WTC11 (cell line): ENCODE data around the gene SLC8A2. TPM values are rescaled to one million over a fixed set of nuclear protein-coding genes. Genes with fewer than 3 reads are reported as not detected.

Experiments
- ATAC-seq: fragments of 200-7000 bp; cut with Tn5 transposase; 2 replicates; pipeline ENCODE4 v1.10.0; 2021; ENCODE audit warnings: mild to moderate bottlenecking, moderate library complexity
- CTCF ChIA-PET: fragments of 300-600 bp; sonication (Branson Sonifier 250); formaldehyde crosslinking; loops from one replicate; lab custom pipeline; 2021; ENCODE audit warnings: antibody characterized with exemption; lab: Charles Lee
- POLR2A ChIA-PET: fragments of 350-600 bp; sonication (Branson Sonifier 250); formaldehyde crosslinking; loops from one replicate; lab custom pipeline; 2021; ENCODE audit warnings: antibody characterized with exemption; lab: Charles Lee
- DNase-seq: peaks from one replicate; pipeline ENCODE4 v3.0.0; 2021; ENCODE audit warnings: low spot score
- H3K27ac Mint-ChIP-seq: 2 replicates; pipeline ENCODE4 v1.8.0; 2021; ENCODE audit warnings: mixed read lengths
- H3K27me3 Mint-ChIP-seq: 2 replicates; pipeline ENCODE4 v1.8.0; 2021; ENCODE audit warnings: low read depth, mild to moderate bottlenecking, moderate library complexity, mixed read lengths
- H3K36me3 Mint-ChIP-seq: 2 replicates; pipeline ENCODE4 v1.8.0; 2021; ENCODE audit warnings: mixed read lengths
- H3K4me1 Mint-ChIP-seq: 2 replicates; pipeline ENCODE4 v1.8.0; 2022; ENCODE audit warnings: mixed read lengths
- H3K4me3 Mint-ChIP-seq: 2 replicates; pipeline ENCODE4 v1.8.0; 2021; ENCODE audit warnings: mild to moderate bottlenecking, moderate library complexity, mixed read lengths
- H3K9me3 Mint-ChIP-seq: 2 replicates; pipeline ENCODE4 v1.8.0; 2021; ENCODE audit warnings: mixed read lengths
- ARID4B ChIP-seq: sonication (generic); formaldehyde crosslinking; IDR thresholded peaks from 2 replicates; pipeline ENCODE4 v1.8.0; 2023; ENCODE audit warnings: missing genetic modification reagents, mild to moderate bottlenecking, borderline replicate concordance
- ATF1 ChIP-seq: sonication (generic); formaldehyde crosslinking; IDR thresholded peaks from 2 replicates; pipeline ENCODE4 v1.8.1; 2023; ENCODE audit warnings: mild to moderate bottlenecking, moderate library complexity, missing genetic modification reagents
- CDX4 ChIP-seq: fragments of 250-450 bp; sonication (Bioruptor Pico); IDR thresholded peaks from 2 replicates; pipeline ENCODE4 v1.9.0; 2021; ENCODE audit warnings: moderate library complexity, mild to moderate bottlenecking, inconsistent platforms, borderline replicate concordance
- CTCF ChIP-seq: fragments of 200-600 bp; IDR thresholded peaks from 2 replicates; pipeline ENCODE4 v1.8.0; 2022; ENCODE audit warnings: antibody characterized with exemption
- E2F4 ChIP-seq: sonication (generic); formaldehyde crosslinking; IDR thresholded peaks from 2 replicates; pipeline ENCODE4 v1.8.1; 2022; ENCODE audit warnings: low read depth, mild to moderate bottlenecking, moderate library complexity, missing genetic modification reagents, borderline replicate concordance
- ERG ChIP-seq: fragments of 250-450 bp; sonication (Bioruptor Pico); IDR thresholded peaks from 2 replicates; pipeline ENCODE4 v1.8.0; 2021; ENCODE audit warnings: mild to moderate bottlenecking
- HMGXB4 ChIP-seq: sonication (generic); formaldehyde crosslinking; IDR thresholded peaks from 2 replicates; pipeline ENCODE4 v1.8.1; 2023; ENCODE audit warnings: mild to moderate bottlenecking, moderate library complexity, missing genetic modification reagents
- MAX ChIP-seq: sonication (generic); formaldehyde crosslinking; IDR thresholded peaks from 2 replicates; pipeline ENCODE4 v1.8.0; 2022; ENCODE audit warnings: mild to moderate bottlenecking, missing genetic modification reagents
- MLX ChIP-seq: sonication (generic); formaldehyde crosslinking; IDR thresholded peaks from 2 replicates; pipeline ENCODE4 v1.8.1; 2023; ENCODE audit warnings: mild to moderate bottlenecking, missing genetic modification reagents, moderate library complexity
- MYBL2 ChIP-seq: sonication (generic); formaldehyde crosslinking; IDR thresholded peaks from 2 replicates; pipeline ENCODE4 v1.8.1; 2023; ENCODE audit warnings: mild to moderate bottlenecking, moderate library complexity, missing genetic modification reagents
- NFE2L1 ChIP-seq: sonication (generic); formaldehyde crosslinking; IDR thresholded peaks from 2 replicates; pipeline ENCODE4 v1.8.1; 2023; ENCODE audit warnings: missing genetic modification reagents
- NFYB ChIP-seq: sonication (generic); formaldehyde crosslinking; conservative IDR thresholded peaks from 2 replicates; pipeline ENCODE4 v1.8.0; 2022; ENCODE audit warnings: low read depth, missing genetic modification reagents
- NR3C1 ChIP-seq: sonication (generic); formaldehyde crosslinking; conservative IDR thresholded peaks from 2 replicates; pipeline ENCODE4 v1.8.1; 2023; ENCODE audit warnings: low read depth, mild to moderate bottlenecking, missing genetic modification reagents
- RELA ChIP-seq: sonication (generic); formaldehyde crosslinking; IDR thresholded peaks from 2 replicates; pipeline ENCODE4 v1.8.1; 2022; ENCODE audit warnings: missing genetic modification reagents, mild to moderate bottlenecking, borderline replicate concordance
- SMAD3 ChIP-seq: sonication (generic); formaldehyde crosslinking; IDR thresholded peaks from 2 replicates; pipeline ENCODE4 v1.8.0; 2022; ENCODE audit warnings: missing genetic modification reagents, mild to moderate bottlenecking, borderline replicate concordance
- SOX15 ChIP-seq: fragments of 250-450 bp; sonication (Bioruptor Pico); IDR thresholded peaks from 2 replicates; pipeline ENCODE4 v1.9.0; 2021; ENCODE audit warnings: mild to moderate bottlenecking
- USF1 ChIP-seq: sonication (generic); formaldehyde crosslinking; IDR thresholded peaks from 2 replicates; pipeline ENCODE4 v1.8.0; 2022; ENCODE audit warnings: mild to moderate bottlenecking, missing genetic modification reagents
- ZSCAN18 ChIP-seq: fragments of 250-450 bp; sonication (Bioruptor Pico); IDR thresholded peaks from 2 replicates; pipeline ENCODE4 v2.1.2; 2022; ENCODE audit warnings: mild to moderate bottlenecking, moderate library complexity
- total RNA-seq: library from RNA; stranded (reverse); gene quantifications from 3 replicates; pipeline ENCODE4 v1.2.3, GENCODE V29; 2021

The SLC8A2 gene
- total RNA-seq, 1 experiment from 2014 or later = 6.5 TPM

GRCh38 chr19:47417746-47418691, 53.7 kb downstream of the SLC8A2 start:
- H3K27ac Mint-ChIP-seq = no peak overlapping the region
- POLR2A ChIA-PET = interaction anchor here (0.6 to 1.2 kb wide), 2 partner anchors 11 to 280 kb away, joined by 3 to 5 read pairs; no protein-coding TSS in a partner anchor
- H3K27me3 Mint-ChIP-seq = peaks cover 74% of the 10 kb centered on the region
- CTCF ChIA-PET = interaction anchor here (1.0 to 2.9 kb wide), 5 partner anchors 10 to 69 kb away, joined by 4 to 21 read pairs (median 8); partner anchors contain the start of gene DHX34
- ATAC-seq = no peak
- no peak for TF ChIP-seq ATF1
- TF ChIP-seq SMAD3 (CRISPR knock-in tag) = no peak
- TF ChIP-seq RELA (CRISPR knock-in tag) = no peak
- TF ChIP-seq NFYB (CRISPR knock-in tag) = no peak; the same call in 1 of the 2 replicates
- TF ChIP-seq HMGXB4 (CRISPR knock-in tag) = no peak
- no peak for TF ChIP-seq NR3C1 (CRISPR knock-in tag)
- TF ChIP-seq E2F4 (CRISPR knock-in tag) = no peak
- no peak for TF ChIP-seq ZSCAN18 (CRISPR knock-in tag)
- TF ChIP-seq MYBL2 (CRISPR knock-in tag) = 0 out of 2 replicates have a peak, but pooled peaks have one; percentile 19
- no peak for TF ChIP-seq SOX15 (CRISPR knock-in tag)
- peak; percentile 38; the same call in 1 of the 2 replicates for TF ChIP-seq ARID4B (CRISPR knock-in tag)
- peak; percentile 59; the same call in 1 of the 2 replicates for TF ChIP-seq MAX (CRISPR knock-in tag)
- TF ChIP-seq MLX (CRISPR knock-in tag) = no peak
- TF ChIP-seq USF1 = no peak
- no peak for TF ChIP-seq ERG (CRISPR knock-in tag)
- no peak for TF ChIP-seq CDX4
- TF ChIP-seq CTCF = no peak
- 0 out of 2 replicates have a peak, but pooled peaks have one; percentile 23 for TF ChIP-seq NFE2L1
- TF ChIP-seq, all 79 proteins: peak for 4
- Mint-ChIP-seq H3K36me3 (peaks cover 15% of the 10 kb centered on the region), H3K4me1 (peaks cover 59% of the 10 kb centered on the region), H3K4me3 (peak overlapping the region; percentile 67), H3K9me3 (no peaks in the 10 kb centered on the region)
- no peak for DNase-seq
